HCT116 (cell line): ENCODE measurements around the gene EXD2. TPM values are rescaled to one million over a fixed set of nuclear protein-coding genes. Genes with fewer than 3 reads are reported as not detected.

Experiments used
- ATAC-seq: fragments of 200-7000 bp; cut with Tn5 transposase; 2 replicates; pipeline ENCODE4 v1.9.1; 2020; ENCODE audit warnings: mild to moderate bottlenecking, moderate library complexity
- BruUV-seq: library from RNA; stranded (reverse); fragments of 400-500 nt; replicated peaks from 2 replicates; lab custom pipeline; 2021; lab: Mats Ljungman, UMichigan
- CTCF ChIA-PET: fragments of 300-600 bp; sonication (Branson Sonifier 250); formaldehyde crosslinking; loops from one replicate; lab custom pipeline; 2021; ENCODE audit warnings: antibody characterized with exemption; lab: Charles Lee
- POLR2A ChIA-PET: fragments of 300-600, 350-600 bp; sonication (Branson Sonifier 250); formaldehyde crosslinking; loops from one replicate; lab custom pipeline; 2021; ENCODE audit warnings: antibody characterized with exemption; lab: Charles Lee
- RAD21 ChIA-PET, 2 experiments: fragments of 300-600 bp; sonication (Branson Sonifier 250); formaldehyde crosslinking; loops; one replicate each; lab custom pipeline; 2023; ENCODE audit warnings: low total read pairs in 2 of 2; ENCODE audit not compliant: uncharacterized antibody in 2 of 2, unreplicated experiment in 2 of 2, low non-redundant PET in 1 of 2; lab: Charles Lee
- DNase-seq: peaks from one replicate; pipeline ENCODE4 v3.0.0-alpha.2; 2010; ENCODE audit warnings: low read depth, low spot score
- H2AFZ ChIP-seq: fragments of 200-600 bp; shearing (Covaris generic), sonication (generic); 2 replicates; pipeline ENCODE4 v1.6.1; 2017; ENCODE audit warnings: low read depth, mixed run types, mixed read lengths, antibody characterized with exemption, low read length; ENCODE audit not compliant: poor library complexity, severe bottlenecking
- H3K27ac ChIP-seq: 2 replicates; pipeline ENCODE4 v1.5.1; 2012; ENCODE audit warnings: low read depth, low read length
- H3K27me3 ChIP-seq: fragments of 200-600 bp; sonication (generic); 2 replicates; pipeline ENCODE4 v1.6.1; 2016; ENCODE audit warnings: mixed run types, low read length, mixed read lengths; ENCODE audit not compliant: insufficient read depth
- H3K36me3 ChIP-seq, 2 experiments: fragments of 200-500 bp in 1 of 2; fragments of 200-600 bp in 1 of 2; sonication (Bioruptor generic) in 1 of 2; sonication (generic) in 1 of 2; 2 replicates each; pipeline versions ENCODE4 v1.5.1 to v1.6.1; 2014 to 2016; ENCODE audit warnings: low read length in 2 of 2, inconsistent platforms in 1 of 2, mixed read lengths in 1 of 2, mixed run types in 1 of 2; ENCODE audit not compliant: insufficient read depth in 2 of 2, control insufficient read depth in 1 of 2
- H3K4me1 ChIP-seq, 2 experiments: fragments of 200-600 bp in 1 of 2; sonication (generic) in 1 of 2; 2 replicates each; pipeline versions ENCODE4 v1.5.1 to v1.6.1; 2012 to 2017; ENCODE audit warnings: low read length in 2 of 2, inconsistent platforms in 1 of 2, mild to moderate bottlenecking in 1 of 2, mixed read lengths in 1 of 2, mixed run types in 1 of 2, moderate library complexity in 1 of 2; ENCODE audit not compliant: insufficient read depth in 2 of 2, control insufficient read depth in 1 of 2
- H3K4me2 ChIP-seq: fragments of 200-600 bp; sonication (generic); 2 replicates; pipeline ENCODE4 v1.6.1; 2017; ENCODE audit warnings: mixed run types, low read length, mixed read lengths
- H3K4me3 ChIP-seq, 2 experiments: fragments of 200-600 bp in 1 of 2; sonication (generic) in 1 of 2; replicated peaks in 1 of 2; 2 replicates each; pipeline ENCODE4 v1.5.1; 2011 to 2016; ENCODE audit warnings: low read length in 2 of 2, control low read depth in 1 of 2, low read depth in 1 of 2, mild to moderate bottlenecking in 1 of 2, mixed read lengths in 1 of 2, mixed run types in 1 of 2
- H3K79me2 ChIP-seq: fragments of 200-600 bp; sonication (generic); 2 replicates; pipeline ENCODE4 v1.6.1; 2017; ENCODE audit warnings: mild to moderate bottlenecking, mixed run types, low read length, moderate library complexity, mixed read lengths; ENCODE audit not compliant: insufficient read depth
- H3K9ac ChIP-seq: fragments of 200-600 bp; sonication (generic); 2 replicates; pipeline ENCODE4 v1.6.1; 2016; ENCODE audit warnings: low read length, mixed read lengths
- H3K9me2 ChIP-seq: fragments of 200-600 bp; sonication (generic), shearing (Covaris generic); 2 replicates; pipeline ENCODE4 v1.6.1; 2017; ENCODE audit warnings: mixed run types, mild to moderate bottlenecking, moderate library complexity; ENCODE audit not compliant: insufficient read depth
- H3K9me3 ChIP-seq, 2 experiments: fragments of 200-500 bp in 1 of 2; fragments of 200-600 bp in 1 of 2; sonication (Bioruptor generic) in 1 of 2; sonication (generic) in 1 of 2; 2 replicates each; pipeline ENCODE4 v1.6.1; 2014 to 2017; ENCODE audit warnings: low read length in 2 of 2, mixed read lengths in 2 of 2, inconsistent platforms in 1 of 2, low read depth in 1 of 2, mild to moderate bottlenecking in 1 of 2, mixed run types in 1 of 2, moderate library complexity in 1 of 2; ENCODE audit not compliant: control insufficient read depth in 1 of 2, insufficient read depth in 1 of 2
- H4K20me1 ChIP-seq: fragments of 200-600 bp; sonication (generic), shearing (Covaris generic); 2 replicates; pipeline ENCODE4 v1.6.1; 2017; ENCODE audit warnings: mixed run types, mild to moderate bottlenecking, moderate library complexity; ENCODE audit not compliant: insufficient read depth
- ATF3 ChIP-seq: IDR thresholded peaks from 2 replicates; pipeline ENCODE4 v1.6.1; 2012
- CEBPB ChIP-seq: IDR thresholded peaks from 2 replicates; pipeline ENCODE4 v1.6.1; 2012; ENCODE audit warnings: low read depth
- EGR1 ChIP-seq: IDR thresholded peaks from 2 replicates; pipeline ENCODE4 v1.6.1; 2012; ENCODE audit warnings: low read depth
- ELF1 ChIP-seq: IDR thresholded peaks from 2 replicates; pipeline ENCODE4 v1.6.1; 2012; ENCODE audit warnings: low read depth, borderline replicate concordance
- EZH2 ChIP-seq: fragments of 200-600 bp; sonication (generic); IDR thresholded peaks from 2 replicates; pipeline ENCODE4 v1.6.1; 2017; ENCODE audit warnings: antibody characterized with exemption, mixed run types
- FOSL1 ChIP-seq: IDR thresholded peaks from 2 replicates; pipeline ENCODE4 v1.6.1; 2012; ENCODE audit warnings: low read depth
- JUND ChIP-seq: IDR thresholded peaks from 2 replicates; pipeline ENCODE4 v1.6.1; 2012
- POLR2A ChIP-seq: IDR thresholded peaks from 2 replicates; pipeline ENCODE4 v1.7.0; 2011; ENCODE audit warnings: borderline replicate concordance; ENCODE audit not compliant: insufficient read depth, insufficient read length; ENCODE audit errors: extremely low read depth
- SIN3A ChIP-seq: IDR thresholded peaks from 2 replicates; pipeline ENCODE4 v1.6.1; 2012; ENCODE audit warnings: low read depth
- SP1 ChIP-seq: IDR thresholded peaks from 2 replicates; pipeline ENCODE4 v1.6.1; 2012; ENCODE audit warnings: low read depth
- SRF ChIP-seq: IDR thresholded peaks from 2 replicates; pipeline ENCODE4 v1.6.1; 2012; ENCODE audit warnings: low read depth
- TCF7L2 ChIP-seq: IDR thresholded peaks from 2 replicates; pipeline ENCODE4 v1.7.0; 2011; ENCODE audit warnings: borderline replicate concordance, inconsistent platforms; ENCODE audit not compliant: insufficient read depth, insufficient read length; ENCODE audit errors: extremely low read depth
- ZFX ChIP-seq: fragments of 450-650 bp; IDR thresholded peaks from 2 replicates; pipeline ENCODE4 v1.6.1; 2017
- ZNF274 ChIP-seq: fragments of 200-500 bp; sonication (Bioruptor generic); IDR thresholded peaks from 2 replicates; pipeline ENCODE4 v1.6.1; 2014; ENCODE audit warnings: mild to moderate bottlenecking, low read depth, low read length, inconsistent platforms
- intact Hi-C: fragments of 100-400 bp; cut with micrococcal nuclease; formaldehyde crosslinking; loops from 2 replicates; pipeline ENCODE4 v1.10.0; 2022
- total RNA-seq: library from RNA; stranded (reverse); gene quantifications from one replicate; pipeline ENCODE4 v1.2.1, GENCODE V29; 2021; ENCODE audit not compliant: unreplicated experiment

Gene EXD2
- total RNA-seq, 1 experiment from 2014 or later, result 20.2 TPM

DNA sequence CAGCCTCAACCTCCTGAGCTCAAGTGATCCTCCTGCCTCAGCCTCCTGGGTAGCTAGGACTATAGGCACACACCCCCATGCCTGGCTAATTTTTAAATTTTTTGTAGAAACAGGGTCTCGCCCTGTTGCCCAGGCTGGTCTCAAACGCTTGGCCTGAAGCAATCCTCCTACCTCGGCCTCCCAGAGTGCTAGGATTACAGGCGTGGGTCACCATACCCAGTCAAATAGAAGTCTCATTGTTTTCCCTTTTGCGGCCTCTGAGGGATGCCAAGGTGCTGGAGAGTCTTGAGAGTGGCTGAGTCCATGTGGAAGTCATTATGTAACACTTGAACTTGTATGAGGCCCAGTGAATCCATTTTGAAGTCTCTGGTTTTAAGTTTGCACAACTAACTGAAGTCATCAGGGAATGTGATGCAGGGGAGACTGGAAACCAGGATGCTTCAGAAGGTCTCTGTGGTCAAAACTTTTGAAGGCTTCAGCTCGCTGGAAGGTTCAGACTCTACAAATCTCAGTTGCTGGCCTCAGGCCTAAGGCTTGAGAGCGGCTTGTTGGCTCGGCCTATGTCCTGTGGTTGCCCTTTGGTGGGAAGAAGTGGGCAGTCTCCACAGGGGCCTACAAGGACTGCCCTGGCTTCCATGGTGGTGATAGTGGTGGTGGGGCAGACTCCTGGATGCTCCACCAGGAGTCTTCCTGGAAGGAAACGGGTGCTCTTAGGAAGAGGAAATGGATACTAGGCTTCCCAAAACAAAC, 97.8 kb downstream of the EXD2 start:
- Histone ChIP-seq H3K4me1 (peaks cover 0 to 7% of the 10 kb centered on the region in 2 experiments; a peak in 1 of 4 replicates), H4K20me1 (no peaks in the 10 kb centered on the region), H3K36me3 (no peaks in the 10 kb centered on the region), H3K9me3 (no peaks in the 10 kb centered on the region), H3K79me2 (no peaks in the 10 kb centered on the region), H3K4me2 (no peak overlapping the region), H3K27me3 (no peaks in the 10 kb centered on the region), H3K9ac (no peak overlapping the region), H3K4me3 (no peak overlapping the region), H3K27ac (no peak overlapping the region), H2AFZ (no peak overlapping the region), H3K9me2 (no peaks in the 10 kb centered on the region)
- BruUV-seq, result no TSS peak
- intact Hi-C loops, result no loop called here
- CTCF ChIA-PET, result no interaction called here
- RAD21 ChIA-PET, result no interaction called here
- TF ChIP-seq JUND, result no peak
- TF ChIP-seq ZNF274, result no peak
- no peak for TF ChIP-seq SIN3A
- TF ChIP-seq CEBPB, result no peak
- TF ChIP-seq EGR1, result no peak
- no peak for TF ChIP-seq EZH2
- TF ChIP-seq SP1, result no peak
- no peak for TF ChIP-seq TCF7L2
- no peak for TF ChIP-seq FOSL1
- no peak for TF ChIP-seq SRF
- no peak for TF ChIP-seq POLR2A
- TF ChIP-seq ATF3, result no peak
- TF ChIP-seq ELF1, result no peak
- no peak for TF ChIP-seq ZFX
- POLR2A ChIA-PET, result no interaction called here
- DNase-seq (no peak), ATAC-seq (no peak)
